ENCODE data around the gene ATP10B. TPM values are rescaled to one million over a fixed set of nuclear protein-coding genes. Genes with fewer than 3 reads are reported as not detected.

Gene ATP10B
- total and polyA plus RNA-seq, 4 donors, result 0.32 to 0.88 TPM; not detected in 2

DNA sequence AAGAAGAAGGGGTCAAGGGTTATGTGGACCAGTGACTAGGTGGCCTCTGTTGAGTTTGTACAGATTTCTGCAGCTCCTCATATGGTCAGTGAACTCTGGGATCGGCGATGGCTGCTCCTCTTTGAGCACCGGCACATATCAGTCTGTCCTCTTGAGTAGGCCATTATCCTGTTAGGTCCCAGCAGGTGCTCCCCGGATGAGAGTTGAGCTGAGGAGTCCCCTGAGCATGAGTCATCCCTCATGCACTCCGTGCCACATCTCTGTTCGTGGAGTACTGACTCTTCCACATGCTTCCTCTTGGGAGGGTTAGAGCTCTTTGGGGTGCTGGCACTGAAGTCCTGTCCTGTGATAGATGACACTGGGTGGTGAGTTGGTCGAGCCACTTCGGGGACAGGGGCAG lies 286.6 kb downstream of the ATP10B start:
- DNase-seq (no peak), ATAC-seq (ENCODE audit: low FRiP score) (no peak)
- no peaks in the 10 kb centered on the region for H3K36me3 ChIP-seq (ENCODE audit: control insufficient read depth in 1 of 2, insufficient read depth in 2 of 2, low read length in 1 of 2)
- no peaks in the 10 kb centered on the region for H3K9me3 ChIP-seq (ENCODE audit: control insufficient read depth, low read length)
- no peaks in the 10 kb centered on the region for H3K4me1 ChIP-seq (ENCODE audit: control insufficient read depth in 1 of 2, insufficient read depth in 2 of 2, low read length in 2 of 2)
- no peak overlapping the region for H3K4me3 ChIP-seq (ENCODE audit: low read length in 2 of 2)
- no peaks in the 10 kb centered on the region for H3K27me3 ChIP-seq (ENCODE audit: control insufficient read depth in 1 of 2, insufficient read depth in 2 of 2, low read length in 1 of 2)
- intact Hi-C loops (cut with DNase I), result no loop called here
- H3K27ac ChIP-seq (ENCODE audit: low read depth in 1 of 2, low read length in 2 of 2), result no peak overlapping the region
- WGBS, 2 donors, result 72 to 79% methylated on average over 8 of the region's 8 CpGs

DNA sequence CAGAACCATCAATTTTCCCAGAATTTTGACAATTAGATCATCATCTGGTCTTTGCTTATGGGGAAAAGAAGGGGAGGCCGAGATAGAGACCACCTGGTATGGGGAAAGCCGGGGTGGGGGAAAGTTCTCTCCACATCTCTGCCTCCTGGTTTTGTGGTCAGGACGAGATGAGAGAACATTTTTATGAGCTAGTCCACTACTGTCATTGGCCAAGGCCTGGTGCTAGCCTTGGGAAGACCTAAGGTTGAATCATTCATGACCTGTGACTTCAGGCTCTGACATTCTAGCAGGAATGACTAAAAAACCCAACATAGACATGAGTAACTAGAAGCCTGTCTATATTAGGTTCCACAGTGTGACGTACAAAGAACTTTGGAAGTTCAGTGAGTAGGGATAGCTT lies 295.2 kb downstream of the ATP10B start:
- intact Hi-C loops (cut with DNase I), result no loop called here
- no peaks in the 10 kb centered on the region for H3K27me3 ChIP-seq (ENCODE audit: control insufficient read depth in 1 of 2, insufficient read depth in 2 of 2, low read length in 1 of 2)
- no peaks in the 10 kb centered on the region for H3K36me3 ChIP-seq (ENCODE audit: control insufficient read depth in 1 of 2, insufficient read depth in 2 of 2, low read length in 1 of 2)
- 67 to 74% methylated on average over 4 of the region's 4 CpGs for WGBS, 2 donors
- H3K4me1 ChIP-seq (ENCODE audit: control insufficient read depth in 1 of 2, insufficient read depth in 2 of 2, low read length in 2 of 2), result no peaks in the 10 kb centered on the region
- ATAC-seq (ENCODE audit: low FRiP score) (no peak), DNase-seq (no peak)
- no peaks in the 10 kb centered on the region for H3K9me3 ChIP-seq (ENCODE audit: control insufficient read depth, low read length)
- no peak overlapping the region for H3K27ac ChIP-seq (ENCODE audit: low read depth in 1 of 2, low read length in 2 of 2)
- no peak overlapping the region for H3K4me3 ChIP-seq (ENCODE audit: low read length in 2 of 2)

DNA sequence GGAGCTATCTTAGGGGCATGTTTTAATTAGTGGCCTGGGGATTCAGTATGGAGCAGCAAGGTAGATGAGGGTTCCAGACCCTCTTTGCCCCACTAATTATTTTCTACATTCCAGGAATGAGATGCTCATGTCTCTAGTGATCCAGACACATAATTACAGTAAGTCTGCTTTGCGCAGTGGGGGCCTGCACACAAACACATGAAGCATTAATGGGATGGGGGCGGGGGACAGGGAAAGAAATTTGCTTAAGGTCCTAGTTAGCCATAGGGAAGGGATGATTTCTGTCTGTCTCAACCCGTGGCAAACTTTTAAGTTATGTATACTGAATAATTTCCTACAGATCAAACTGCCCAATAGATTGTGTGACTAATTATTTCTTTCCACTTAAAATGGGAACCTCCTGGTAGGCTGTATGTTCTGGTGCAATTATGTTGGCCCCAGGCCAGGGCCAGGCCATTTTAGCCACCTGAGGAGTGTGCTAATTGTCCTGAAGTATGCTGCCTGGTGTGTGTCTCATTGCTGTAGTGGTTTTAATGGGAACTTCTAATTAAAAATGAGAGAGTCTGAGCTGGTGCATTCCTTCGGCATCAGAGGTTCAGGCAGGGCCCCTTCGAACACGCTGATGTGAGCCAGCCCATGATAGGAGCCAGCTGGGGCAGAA lies 295.9 kb downstream of the ATP10B start:
- ATAC-seq (ENCODE audit: low FRiP score) (no peak), DNase-seq (no peak)
- Histone ChIP-seq H3K27me3 (ENCODE audit: control insufficient read depth in 1 of 2, insufficient read depth in 2 of 2, low read length in 1 of 2) (no peaks in the 10 kb centered on the region), H3K27ac (ENCODE audit: low read depth in 1 of 2, low read length in 2 of 2) (no peak overlapping the region), H3K4me1 (ENCODE audit: control insufficient read depth in 1 of 2, insufficient read depth in 2 of 2, low read length in 2 of 2) (no peaks in the 10 kb centered on the region), H3K4me3 (ENCODE audit: low read length in 2 of 2) (no peak overlapping the region), H3K36me3 (ENCODE audit: control insufficient read depth in 1 of 2, insufficient read depth in 2 of 2, low read length in 1 of 2) (no peaks in the 10 kb centered on the region), H3K9me3 (ENCODE audit: control insufficient read depth, low read length) (no peaks in the 10 kb centered on the region)
- intact Hi-C loops (cut with DNase I), result no loop called here
- 60 to 76% methylated on average over 6 of the region's 6 CpGs for WGBS, 2 donors

DNA sequence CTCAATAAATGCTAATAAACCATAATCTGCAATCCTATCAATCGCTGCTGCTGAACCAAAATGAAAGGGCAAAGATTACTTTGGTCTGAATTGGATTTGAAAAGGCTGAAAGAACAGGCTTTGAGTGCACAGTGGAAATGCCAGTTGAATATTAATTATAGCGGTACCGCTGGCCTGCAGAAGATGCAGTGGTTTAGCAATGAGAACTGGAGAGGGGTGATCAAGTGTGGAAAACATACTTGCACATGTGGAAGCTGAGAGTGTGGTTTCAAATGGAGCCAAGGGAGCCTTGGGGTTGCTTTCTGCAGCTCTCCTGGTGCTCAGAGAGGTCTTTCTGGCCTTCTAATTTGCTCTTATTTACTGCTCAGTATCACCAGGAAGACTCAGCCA lies 296.4 kb downstream of the ATP10B start:
- DNase-seq (no peak), ATAC-seq (ENCODE audit: low FRiP score) (no peak)
- 89 to 93% methylated on average over 3 of the region's 3 CpGs for WGBS, 2 donors
- no peaks in the 10 kb centered on the region for H3K36me3 ChIP-seq (ENCODE audit: control insufficient read depth in 1 of 2, insufficient read depth in 2 of 2, low read length in 1 of 2)
- no peak overlapping the region for H3K27ac ChIP-seq (ENCODE audit: low read depth in 1 of 2, low read length in 2 of 2)
- no peaks in the 10 kb centered on the region for H3K9me3 ChIP-seq (ENCODE audit: control insufficient read depth, low read length)
- intact Hi-C loops (cut with DNase I), result no loop called here
- no peaks in the 10 kb centered on the region for H3K4me1 ChIP-seq (ENCODE audit: control insufficient read depth in 1 of 2, insufficient read depth in 2 of 2, low read length in 2 of 2)
- H3K27me3 ChIP-seq (ENCODE audit: control insufficient read depth in 1 of 2, insufficient read depth in 2 of 2, low read length in 1 of 2), result no peaks in the 10 kb centered on the region
- no peak overlapping the region for H3K4me3 ChIP-seq (ENCODE audit: low read length in 2 of 2)

DNA sequence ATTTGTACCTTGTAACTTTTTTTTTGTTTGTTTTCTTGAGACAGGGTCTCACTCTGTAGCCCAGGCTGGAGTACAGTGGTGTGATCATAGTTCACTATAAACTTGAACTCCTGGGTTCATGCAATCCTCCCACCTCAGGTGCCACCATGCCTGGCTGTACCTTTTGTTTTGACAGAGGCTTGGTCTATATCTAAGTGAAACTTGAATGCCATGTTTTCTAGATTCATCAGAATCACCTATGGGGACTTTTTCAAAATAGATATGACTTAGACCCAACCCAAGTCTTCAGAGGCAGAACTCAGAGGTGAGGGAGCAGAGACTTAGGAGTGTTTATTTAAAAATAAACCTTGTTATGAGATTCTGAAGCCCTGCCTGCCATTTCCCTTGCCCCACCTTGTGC lies 301.9 kb downstream of the ATP10B start:
- peaks cover 2% of the 10 kb centered on the region for H3K9me3 ChIP-seq (ENCODE audit: control insufficient read depth, low read length)
- H3K36me3 ChIP-seq (ENCODE audit: control insufficient read depth in 1 of 2, insufficient read depth in 2 of 2, low read length in 1 of 2), result no peaks in the 10 kb centered on the region
- H3K4me3 ChIP-seq (ENCODE audit: low read length in 2 of 2), result no peak overlapping the region
- H3K4me1 ChIP-seq (ENCODE audit: control insufficient read depth in 1 of 2, insufficient read depth in 2 of 2, low read length in 2 of 2), result no peaks in the 10 kb centered on the region
- DNase-seq (no peak), ATAC-seq (ENCODE audit: low FRiP score) (no peak)
- no peak overlapping the region for H3K27ac ChIP-seq (ENCODE audit: low read depth in 1 of 2, low read length in 2 of 2)
- no peaks in the 10 kb centered on the region for H3K27me3 ChIP-seq (ENCODE audit: control insufficient read depth in 1 of 2, insufficient read depth in 2 of 2, low read length in 1 of 2)
- intact Hi-C loops (cut with DNase I), result no loop called here

DNA sequence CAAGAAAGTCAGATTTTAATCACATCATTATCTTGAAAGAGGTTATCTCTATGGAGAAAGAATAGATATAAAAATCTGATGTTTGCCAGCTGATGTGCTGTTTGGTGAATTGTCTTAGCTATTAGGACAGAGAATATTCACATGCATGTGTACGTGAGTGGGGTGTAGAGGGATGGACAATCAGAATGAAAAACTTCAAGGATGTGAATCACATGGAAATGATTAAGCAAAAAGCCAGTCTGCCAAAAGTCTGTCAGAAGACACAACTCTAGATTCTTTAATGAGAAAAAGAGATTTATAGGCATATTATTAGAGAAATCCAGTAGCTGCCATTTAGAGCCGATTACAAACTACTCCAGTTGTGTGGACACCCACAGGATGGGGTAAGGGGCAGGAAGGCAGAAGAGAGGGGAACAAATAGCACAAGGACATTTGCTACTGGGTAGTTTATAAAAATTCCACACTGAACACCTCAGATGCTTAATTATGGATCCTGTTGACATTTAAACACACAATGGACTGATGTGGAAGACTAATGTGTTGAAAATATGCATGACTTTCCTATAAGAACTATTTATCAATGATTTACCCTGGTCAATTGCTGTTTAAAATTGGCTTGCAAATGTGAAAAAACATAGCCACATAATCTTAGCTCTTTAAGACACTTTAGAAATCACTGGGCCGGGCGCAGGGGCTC lies 302.9 kb downstream of the ATP10B start:
- no peaks in the 10 kb centered on the region for H3K4me1 ChIP-seq (ENCODE audit: control insufficient read depth in 1 of 2, insufficient read depth in 2 of 2, low read length in 2 of 2)
- H3K4me3 ChIP-seq (ENCODE audit: low read length in 2 of 2), result no peak overlapping the region
- H3K9me3 ChIP-seq (ENCODE audit: control insufficient read depth, low read length), result peaks cover 2% of the 10 kb centered on the region
- intact Hi-C loops (cut with DNase I), result no loop called here
- WGBS, 2 donors, result 80 to 82% methylated on average over 4 of the region's 4 CpGs
- H3K36me3 ChIP-seq (ENCODE audit: control insufficient read depth in 1 of 2, insufficient read depth in 2 of 2, low read length in 1 of 2), result no peaks in the 10 kb centered on the region
- ATAC-seq (ENCODE audit: low FRiP score), result no peak
- H3K27me3 ChIP-seq (ENCODE audit: control insufficient read depth in 1 of 2, insufficient read depth in 2 of 2, low read length in 1 of 2), result peaks cover 0 to 2% of the 10 kb centered on the region in 2 donors
- H3K27ac ChIP-seq (ENCODE audit: low read depth in 1 of 2, low read length in 2 of 2), result no peak overlapping the region
- DNase-seq, result no peak

DNA sequence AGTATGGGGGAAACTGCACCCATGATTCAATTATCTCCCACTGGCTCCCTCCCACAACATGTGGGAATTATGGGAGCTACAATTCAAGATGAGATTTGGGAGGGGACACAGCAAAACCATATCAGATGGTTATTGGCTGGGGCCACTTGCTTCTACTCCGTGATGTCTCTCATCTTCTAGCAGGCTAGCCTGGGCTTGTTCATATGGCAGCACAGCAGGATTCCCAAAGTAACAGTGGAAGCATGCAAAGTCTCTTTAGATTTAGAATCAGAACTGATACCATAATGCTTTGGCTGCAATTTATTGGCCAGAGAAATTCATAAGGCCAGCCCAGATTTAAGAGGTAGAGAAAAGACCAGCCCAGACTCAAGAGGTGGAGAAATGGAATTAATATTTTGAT lies 304.1 kb downstream of the ATP10B start:
- intact Hi-C loops (cut with DNase I), result no loop called here
- Histone ChIP-seq H3K36me3 (ENCODE audit: control insufficient read depth in 1 of 2, insufficient read depth in 2 of 2, low read length in 1 of 2) (no peaks in the 10 kb centered on the region), H3K4me3 (ENCODE audit: low read length in 2 of 2) (no peak overlapping the region), H3K4me1 (ENCODE audit: control insufficient read depth in 1 of 2, insufficient read depth in 2 of 2, low read length in 2 of 2) (no peaks in the 10 kb centered on the region), H3K27me3 (ENCODE audit: control insufficient read depth in 1 of 2, insufficient read depth in 2 of 2, low read length in 1 of 2) (peaks cover 0 to 2% of the 10 kb centered on the region in 2 donors), H3K27ac (ENCODE audit: low read depth in 1 of 2, low read length in 2 of 2) (no peak overlapping the region), H3K9me3 (ENCODE audit: control insufficient read depth, low read length) (peaks cover 2% of the 10 kb centered on the region)
- DNase-seq, result no peak
- no peak for ATAC-seq (ENCODE audit: low FRiP score)
- WGBS, 2 donors, result 78 to 89% methylated on average over 1 of the region's 1 CpG

DNA sequence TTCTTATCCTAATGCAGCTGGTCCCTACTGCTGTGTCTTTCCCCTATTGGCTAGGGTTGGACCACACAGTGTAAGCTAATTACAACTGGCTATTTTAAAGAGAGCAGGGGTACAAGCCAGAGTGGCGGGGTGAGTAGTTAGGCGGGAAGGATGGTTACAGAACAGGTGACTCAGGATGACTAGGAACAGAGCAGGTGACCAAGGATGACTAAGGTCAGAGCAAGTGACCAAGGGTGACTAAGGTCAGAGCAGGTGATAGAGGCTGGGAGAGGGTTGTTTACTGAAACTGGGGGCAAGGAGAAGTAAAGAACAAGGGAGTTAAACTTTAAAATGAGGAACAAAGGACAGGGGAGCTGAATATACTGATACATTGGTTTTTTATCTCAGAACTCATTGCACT lies 304.9 kb downstream of the ATP10B start:
- Histone ChIP-seq H3K4me1 (ENCODE audit: control insufficient read depth in 1 of 2, insufficient read depth in 2 of 2, low read length in 2 of 2) (no peaks in the 10 kb centered on the region), H3K4me3 (ENCODE audit: low read length in 2 of 2) (no peak overlapping the region), H3K9me3 (ENCODE audit: control insufficient read depth, low read length) (peaks cover 2% of the 10 kb centered on the region), H3K36me3 (ENCODE audit: control insufficient read depth in 1 of 2, insufficient read depth in 2 of 2, low read length in 1 of 2) (no peaks in the 10 kb centered on the region), H3K27ac (ENCODE audit: low read depth in 1 of 2, low read length in 2 of 2) (no peak overlapping the region), H3K27me3 (ENCODE audit: control insufficient read depth in 1 of 2, insufficient read depth in 2 of 2, low read length in 1 of 2) (peaks cover 0 to 2% of the 10 kb centered on the region in 2 donors)
- intact Hi-C loops (cut with DNase I), result no loop called here
- WGBS, 2 donors, result 83 to 86% methylated on average over 2 of the region's 2 CpGs
- DNase-seq (no peak), ATAC-seq (ENCODE audit: low FRiP score) (no peak)

DNA sequence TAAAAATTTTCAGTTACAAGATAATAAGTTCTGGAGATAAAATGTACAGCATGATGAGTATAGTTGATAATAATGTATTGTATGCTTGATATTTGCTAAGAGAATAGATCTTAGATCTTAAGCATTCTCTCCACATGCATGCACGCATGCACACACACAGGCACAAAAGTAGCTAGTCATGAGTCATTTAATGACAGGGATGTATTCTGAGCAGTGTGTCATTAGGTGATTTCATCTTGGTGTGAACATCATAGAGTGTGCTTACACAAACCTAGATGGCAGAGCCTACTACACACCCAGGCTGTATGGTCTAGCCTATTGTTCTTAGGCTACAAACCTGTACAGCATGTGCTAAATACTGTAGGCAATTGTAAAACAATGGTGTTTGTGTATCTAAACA lies 306.2 kb downstream of the ATP10B start:
- peaks cover 0 to 2% of the 10 kb centered on the region in 2 donors for H3K27me3 ChIP-seq (ENCODE audit: control insufficient read depth in 1 of 2, insufficient read depth in 2 of 2, low read length in 1 of 2)
- no peak for ATAC-seq (ENCODE audit: low FRiP score)
- H3K36me3 ChIP-seq (ENCODE audit: control insufficient read depth in 1 of 2, insufficient read depth in 2 of 2, low read length in 1 of 2), result no peaks in the 10 kb centered on the region
- H3K4me1 ChIP-seq (ENCODE audit: control insufficient read depth in 1 of 2, insufficient read depth in 2 of 2, low read length in 2 of 2), result no peaks in the 10 kb centered on the region
- 85 to 95% methylated on average over 1 of the region's 1 CpG for WGBS, 2 donors
- H3K27ac ChIP-seq (ENCODE audit: low read depth in 1 of 2, low read length in 2 of 2), result no peak overlapping the region
- H3K9me3 ChIP-seq (ENCODE audit: control insufficient read depth, low read length), result peaks cover 2% of the 10 kb centered on the region
- intact Hi-C loops (cut with DNase I), result no loop called here
- no peak for DNase-seq
- H3K4me3 ChIP-seq (ENCODE audit: low read length in 2 of 2), result no peak overlapping the region

Data from aorta (tissue), 5 donors.